Loucy (cell line): ENCODE measurements around the gene MAPRE2.

Experiments
- CTCF ChIP-seq: fragments of 200-600 bp; sonication (generic); conservative IDR thresholded peaks from 2 replicates; pipeline ENCODE4 v1.5.1; 2014; ENCODE audit warnings: mild to moderate bottlenecking, antibody characterized with exemption, low read length
- EZH2phosphoT487 ChIP-seq: fragments of 200-600 bp; IDR thresholded peaks from 2 replicates; pipeline ENCODE4 v1.6.1; 2018; ENCODE audit warnings: antibody characterized with exemption, mild to moderate bottlenecking, moderate library complexity, borderline replicate concordance

- TF ChIP-seq CTCF = no peak
- no peak for TF ChIP-seq EZH2phosphoT487
Observed at GRCh38 chr18:35171315-35171987, 130.2 kb downstream of the MAPRE2 start.
